Ramos (cell line): ENCODE data around the gene OSMR.

ENCODE experiments used
- in situ Hi-C: fragments of 300-500 bp; cut with MboI; formaldehyde crosslinking; loops from one replicate; pipeline ENCODE4 v1.14.3; 2022; ENCODE audit warnings: low sequenced_read_pairs; ENCODE audit not compliant: unreplicated experiment

OSMR gene

DNA sequence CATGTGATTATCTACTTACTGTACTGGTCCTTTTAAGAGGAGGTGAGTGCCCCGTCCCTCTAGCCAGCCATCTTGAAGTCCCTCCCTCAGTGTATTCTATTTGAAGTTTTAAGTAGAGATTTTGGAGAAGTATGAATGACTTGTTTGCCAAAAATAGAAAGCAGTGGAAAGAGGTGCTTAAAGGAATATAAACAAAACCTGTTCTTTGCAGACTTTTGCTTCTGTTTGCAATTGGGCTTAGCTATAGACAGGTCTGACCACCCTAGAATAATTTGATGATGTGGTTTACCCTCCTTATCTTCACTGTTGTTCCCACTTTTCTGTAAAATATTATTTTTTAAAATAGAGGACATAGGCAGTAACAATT, 21.2 kb downstream of the OSMR start:
- in situ Hi-C loops, result no loop called here

DNA sequence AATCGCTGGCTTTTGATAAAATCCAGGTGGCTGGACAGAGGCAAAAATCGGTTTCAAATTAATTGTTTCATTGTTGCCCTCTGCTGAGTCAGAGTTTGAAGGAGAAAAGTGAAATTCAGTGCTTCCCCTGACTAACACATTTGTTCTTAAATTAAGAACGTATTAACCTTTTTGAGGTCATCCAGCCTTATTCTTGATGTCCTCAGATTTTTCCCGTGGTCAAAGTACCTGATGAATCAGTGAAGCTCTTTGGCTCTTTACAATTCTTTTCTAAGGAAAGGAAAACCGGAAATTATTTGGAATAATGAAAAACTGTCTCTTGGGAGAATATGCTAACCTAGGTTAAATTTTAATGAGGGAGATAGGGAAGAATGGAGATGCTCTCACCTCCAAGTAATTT, 21.6 kb downstream of the OSMR start:
- in situ Hi-C loops, result no loop called here

DNA sequence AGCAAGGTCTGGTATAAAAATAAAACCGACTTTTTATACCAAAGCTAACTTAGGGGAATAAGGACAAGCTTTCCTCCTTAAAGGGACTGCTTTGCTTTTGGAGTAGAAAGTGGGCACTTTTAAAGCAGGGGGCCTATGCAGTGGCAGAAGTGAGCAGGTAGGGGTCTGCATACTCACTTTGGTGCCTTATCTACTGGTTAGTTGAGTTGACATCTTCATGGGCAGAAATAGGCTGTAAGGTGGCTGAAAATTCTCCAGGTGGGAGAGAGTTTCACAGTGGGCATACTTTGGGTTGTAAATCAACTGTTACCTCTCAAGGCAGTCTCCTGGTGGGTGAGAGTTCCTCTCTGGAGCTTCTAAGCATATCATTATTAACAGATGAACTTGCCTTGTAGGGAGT, 24.8 kb downstream of the OSMR start:
- in situ Hi-C loops, result no loop called here

DNA sequence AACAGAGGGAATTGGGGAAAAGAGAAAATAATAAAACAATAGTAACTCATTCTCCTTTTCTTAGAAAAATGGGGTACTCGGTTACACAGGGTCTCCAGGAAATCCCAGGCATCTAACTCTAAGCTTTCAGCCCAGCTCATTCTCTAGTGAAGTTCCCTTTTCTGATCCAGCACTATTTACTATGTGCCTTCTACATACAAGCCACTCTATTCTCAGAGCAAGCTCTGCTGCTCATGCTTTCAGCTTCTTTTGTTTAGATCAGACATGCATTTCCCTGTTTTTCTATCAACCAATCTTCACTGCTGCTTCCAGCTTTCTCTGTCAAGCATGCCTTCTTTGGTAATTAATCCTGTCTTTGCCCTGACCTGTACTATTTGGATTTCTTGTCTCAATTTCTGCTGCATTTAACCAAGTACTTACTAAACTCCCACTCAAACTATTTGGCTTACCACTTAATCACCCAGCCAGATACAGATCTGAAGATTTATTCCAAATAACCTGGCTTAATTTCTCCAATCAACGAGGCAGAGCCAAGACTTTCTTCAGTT, 25.3 kb downstream of the OSMR start:
- in situ Hi-C loops, result no loop called here

DNA sequence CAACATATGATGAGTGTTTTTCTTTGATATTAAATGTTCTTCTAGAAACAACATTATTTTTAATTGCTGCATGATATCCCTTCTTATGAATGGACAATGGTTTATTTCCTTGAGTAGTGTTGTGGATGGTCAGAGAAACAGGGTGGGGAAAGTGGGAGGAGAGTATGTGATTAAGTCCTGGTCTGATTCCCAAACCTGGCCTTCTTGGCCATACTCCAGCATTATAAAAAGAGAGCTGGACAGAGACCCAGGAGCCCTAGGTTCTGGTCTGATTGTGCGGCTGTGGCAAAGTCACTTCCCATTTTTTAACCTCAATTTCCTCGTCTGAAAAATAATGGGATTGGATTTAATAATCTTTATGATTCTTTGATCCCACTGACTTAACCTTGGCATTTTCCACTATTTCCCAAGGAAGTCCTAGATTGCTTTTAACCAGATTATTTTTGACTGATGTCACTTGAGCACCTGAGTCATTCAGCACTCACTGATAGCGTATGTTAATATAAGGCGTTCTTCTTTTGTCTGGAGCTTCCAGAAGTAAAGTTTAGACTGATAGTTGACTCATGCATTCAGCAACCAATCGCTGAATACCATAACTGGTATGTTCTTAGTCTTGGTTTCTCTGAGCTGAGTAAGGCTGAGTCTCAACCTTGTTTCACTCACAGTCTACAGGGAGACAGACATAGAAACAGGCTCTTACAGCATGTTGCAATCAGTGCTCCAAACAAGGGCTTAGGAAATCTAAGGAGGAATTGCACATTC, 26.2 kb downstream of the OSMR start:
- in situ Hi-C loops, result no loop called here

DNA sequence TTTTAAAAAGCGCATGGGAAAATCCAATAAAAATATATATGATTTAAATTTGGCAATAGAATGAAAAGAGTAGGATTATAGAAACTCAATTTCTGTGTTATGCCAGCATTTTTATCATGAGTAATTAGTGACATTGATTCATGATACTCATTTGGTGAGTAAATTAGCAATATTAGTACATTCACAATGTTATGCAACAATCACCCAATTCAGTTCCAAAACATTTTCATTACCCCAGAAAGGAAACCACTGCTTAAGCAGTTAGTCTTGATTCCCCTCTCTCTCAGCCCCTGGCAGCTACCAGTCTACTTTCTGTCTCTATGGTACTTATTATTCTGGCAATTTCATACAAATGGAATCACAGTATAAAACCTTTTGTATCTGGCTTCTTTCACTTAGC, 27.0 kb downstream of the OSMR start:
- in situ Hi-C loops, result no loop called here

DNA sequence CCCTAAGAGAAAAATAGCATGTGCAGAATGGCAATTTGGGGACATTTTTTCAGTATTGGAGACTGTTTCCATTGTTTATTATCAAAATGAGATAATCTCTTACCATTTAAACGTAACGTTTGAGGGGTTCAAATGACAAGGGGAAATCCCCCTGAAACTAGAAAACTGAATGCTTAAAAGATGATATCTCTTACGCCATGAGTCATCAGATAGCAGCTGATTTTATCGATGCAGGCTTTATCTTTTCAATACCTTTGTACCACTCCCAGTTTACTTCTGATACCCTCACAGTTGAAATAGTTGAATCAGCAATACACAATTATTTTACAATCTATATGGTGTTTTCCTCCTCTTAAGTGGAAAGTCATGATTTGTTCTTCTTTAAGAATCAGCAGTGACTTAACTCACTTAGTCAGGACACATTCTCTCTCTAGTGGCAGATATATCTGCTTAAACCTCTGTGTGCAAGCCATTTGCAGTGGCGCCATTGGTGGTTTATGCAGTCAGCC, 29.2 kb downstream of the OSMR start:
- in situ Hi-C loops, result no loop called here

DNA sequence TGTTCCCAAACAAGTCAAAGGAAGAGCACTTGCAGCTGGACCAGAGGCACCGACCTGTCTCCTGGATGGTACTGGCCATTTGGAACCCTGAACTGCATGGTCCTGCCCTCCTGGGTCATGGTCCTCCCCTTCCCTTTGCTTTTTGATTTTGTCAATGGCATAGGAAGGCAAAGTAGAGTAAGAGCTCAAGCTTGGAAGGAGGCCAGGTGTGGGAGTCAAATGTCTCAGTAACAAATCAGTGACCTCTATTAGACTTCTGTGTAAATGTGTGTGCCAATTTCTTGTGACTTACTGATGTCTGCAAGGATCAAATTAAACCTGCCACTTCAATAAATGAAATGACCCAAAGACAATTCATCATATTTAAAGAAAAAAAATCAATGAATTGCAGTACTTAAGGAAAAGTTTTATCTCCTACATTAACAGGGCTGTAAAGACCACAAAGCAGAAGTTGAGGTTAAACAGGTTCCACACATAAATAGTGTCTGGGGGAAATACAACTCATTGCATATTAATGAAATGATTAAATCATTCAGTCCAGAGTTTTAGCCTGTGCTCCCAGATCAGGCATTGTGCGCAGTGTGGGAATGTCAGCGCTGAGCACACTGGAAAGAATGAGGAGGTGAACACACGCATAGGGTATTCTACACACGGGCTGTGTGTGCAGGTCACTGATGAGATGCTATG, 32.7 kb downstream of the OSMR start:
- in situ Hi-C loops, result no loop called here

DNA sequence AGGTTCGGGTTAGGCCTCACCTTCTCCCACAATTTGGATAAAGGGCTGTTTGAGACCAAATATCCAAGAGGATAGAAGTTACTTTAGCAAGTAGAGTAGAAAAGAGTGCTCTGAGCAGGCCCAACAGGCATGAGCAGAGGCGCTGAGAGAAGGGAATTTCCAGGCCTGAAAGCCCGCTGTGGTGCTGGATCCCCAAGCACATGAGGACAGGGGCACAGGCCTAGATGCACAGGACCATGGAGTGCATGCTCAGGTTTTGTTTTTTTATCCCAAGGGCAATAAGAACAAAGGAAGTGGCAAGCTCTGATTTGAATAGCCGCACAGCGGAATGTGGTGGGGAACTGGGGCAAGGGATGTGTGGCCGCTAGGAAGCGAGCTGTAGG, 33.3 kb downstream of the OSMR start:
- in situ Hi-C loops, result no loop called here

DNA sequence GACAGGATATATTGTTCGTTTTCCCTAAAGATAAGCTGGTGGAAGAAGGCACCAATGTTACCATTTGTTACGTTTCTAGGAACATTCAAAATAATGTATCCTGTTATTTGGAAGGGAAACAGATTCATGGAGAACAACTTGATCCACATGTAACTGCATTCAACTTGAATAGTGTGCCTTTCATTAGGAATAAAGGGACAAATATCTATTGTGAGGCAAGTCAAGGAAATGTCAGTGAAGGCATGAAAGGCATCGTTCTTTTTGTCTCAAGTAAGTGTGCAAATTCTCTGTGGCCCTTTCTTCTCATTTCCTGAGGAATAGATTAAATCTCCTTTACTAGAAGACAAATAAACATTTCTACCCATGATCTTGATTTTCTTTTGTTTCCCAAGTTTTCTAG, 38.0 kb downstream of the OSMR start:
- in situ Hi-C loops, result no loop called here

DNA sequence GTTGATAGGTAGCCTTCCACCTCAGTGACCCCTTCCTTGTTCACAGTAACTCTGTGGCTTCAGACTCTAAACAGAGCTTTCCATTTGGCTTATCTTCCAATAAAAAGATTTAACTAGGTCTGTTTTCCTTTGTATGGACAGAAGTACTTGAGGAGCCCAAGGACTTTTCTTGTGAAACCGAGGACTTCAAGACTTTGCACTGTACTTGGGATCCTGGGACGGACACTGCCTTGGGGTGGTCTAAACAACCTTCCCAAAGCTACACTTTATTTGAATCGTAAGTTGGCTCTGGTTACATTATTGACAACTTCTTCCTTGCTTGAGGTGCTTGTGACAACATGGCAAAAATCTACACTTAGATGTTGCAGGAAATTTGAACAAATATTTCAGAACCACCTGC, 39.4 kb downstream of the OSMR start:
- in situ Hi-C loops, result no loop called here

DNA sequence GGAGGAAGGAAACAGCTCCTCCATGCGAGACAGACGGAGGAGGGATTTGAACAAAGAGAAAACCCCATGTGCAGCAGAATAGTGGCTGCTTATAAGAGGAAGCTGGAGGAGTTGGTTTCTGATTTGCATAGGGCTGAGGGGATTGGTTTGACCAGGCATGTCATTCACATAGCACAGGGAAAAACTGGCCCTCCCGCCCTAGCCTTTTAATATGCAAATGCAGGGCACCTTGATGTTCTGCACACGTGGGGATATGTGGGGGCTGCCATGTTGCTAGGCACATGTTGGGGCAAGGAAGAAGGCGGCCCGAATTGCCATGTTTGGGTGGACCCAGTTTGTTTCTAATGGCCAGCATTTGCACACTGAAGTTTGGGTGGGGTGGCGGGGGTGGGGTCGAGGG, 42.2 kb downstream of the OSMR start:
- in situ Hi-C loops, result no loop called here

DNA sequence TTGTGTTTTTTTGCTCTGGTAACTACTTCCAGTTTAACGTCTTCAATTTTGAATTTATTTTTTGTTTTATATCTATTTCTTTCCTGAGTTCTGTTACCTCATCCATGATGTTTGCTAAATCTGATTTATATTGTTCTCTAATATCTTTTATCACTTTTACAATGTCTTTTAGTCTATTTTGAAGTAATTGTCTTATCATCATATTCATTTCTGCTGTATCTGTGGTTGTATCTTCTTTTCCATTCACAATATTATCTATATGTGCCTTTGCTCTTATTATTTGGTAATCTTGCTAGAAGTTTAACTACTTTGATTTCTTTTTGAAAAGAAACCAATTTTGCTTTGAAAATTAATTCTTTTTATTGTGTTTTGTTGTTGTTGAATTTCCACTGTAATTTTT, 43.6 kb downstream of the OSMR start:
- in situ Hi-C loops, result no loop called here

DNA sequence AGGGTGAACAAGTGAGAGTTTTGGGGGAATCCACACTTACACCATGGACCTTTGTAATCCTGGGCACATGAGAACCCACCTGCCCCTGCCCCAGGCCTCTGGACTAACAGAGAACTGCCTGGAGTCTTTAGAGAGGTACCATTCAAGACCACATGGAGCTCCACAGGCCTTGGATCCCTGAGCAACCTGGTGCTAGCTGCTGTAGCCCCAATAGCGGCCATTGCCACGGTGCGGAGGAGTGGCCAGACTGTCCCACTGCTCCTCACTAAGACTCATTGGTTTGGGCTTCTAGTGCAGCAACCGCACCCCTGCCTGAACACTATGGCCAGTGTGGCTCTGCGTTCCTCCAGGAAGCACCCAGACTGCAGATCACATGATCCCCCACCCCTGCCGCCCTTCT, 45.8 kb downstream of the OSMR start:
- in situ Hi-C loops, result no loop called here

DNA sequence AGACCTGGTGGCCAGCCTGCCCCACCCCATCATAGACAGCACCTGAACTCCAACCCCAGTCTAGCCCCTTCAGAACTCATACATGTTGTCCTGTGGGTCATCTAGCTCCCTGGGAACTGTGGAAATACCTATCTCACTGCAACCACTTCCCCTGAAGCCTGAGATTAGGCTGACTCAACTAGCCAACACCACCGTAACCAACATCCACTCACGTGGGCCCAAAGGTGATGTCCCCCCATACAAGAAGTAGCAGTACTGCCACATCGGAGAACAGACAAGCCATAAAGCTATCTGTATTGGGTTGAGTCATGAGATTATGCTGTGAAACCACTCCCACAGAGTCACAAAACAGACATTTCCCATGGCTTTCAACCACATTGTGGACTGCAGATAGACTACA, 46.6 kb downstream of the OSMR start:
- in situ Hi-C loops, result no loop called here

DNA sequence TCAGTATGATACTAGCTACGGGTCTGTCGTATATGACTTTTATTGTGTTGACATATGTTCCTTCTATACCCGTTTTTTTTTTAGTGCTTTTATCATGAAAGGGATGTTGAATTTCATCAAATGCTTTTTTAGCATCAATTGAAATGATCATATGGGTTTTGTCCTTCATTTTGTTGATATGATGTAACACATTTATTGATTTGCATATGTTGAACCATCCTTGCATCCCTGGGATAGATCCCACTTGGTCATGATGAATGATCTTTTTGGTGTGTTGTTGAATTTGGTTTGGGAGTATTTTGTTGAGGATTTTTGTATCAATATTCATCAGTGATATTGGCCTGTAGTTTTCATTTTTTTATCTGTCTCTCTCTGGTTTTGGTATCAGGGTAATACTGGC, 50.9 kb downstream of the OSMR start:
- in situ Hi-C loops, result no loop called here

DNA sequence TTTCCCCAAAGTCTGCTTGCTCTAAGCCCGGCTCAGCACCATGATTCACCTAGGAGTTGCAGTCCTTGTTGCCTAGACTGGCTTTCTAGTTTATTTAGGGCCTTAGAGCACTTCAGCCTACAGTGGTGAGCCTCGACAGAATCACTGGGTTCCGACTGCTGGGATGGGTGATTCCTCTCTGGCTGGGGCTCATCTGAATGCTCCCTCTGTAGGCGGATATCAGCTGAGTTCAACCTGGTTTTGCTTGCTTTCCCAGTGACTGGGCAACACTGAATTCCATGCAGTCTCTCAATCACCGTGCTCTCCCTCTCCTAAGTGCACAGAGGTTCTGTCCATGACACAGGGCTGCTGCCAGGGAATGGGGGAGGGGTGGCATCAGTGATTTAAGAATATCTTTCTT, 54.1 kb downstream of the OSMR start:
- in situ Hi-C loops, result no loop called here

DNA sequence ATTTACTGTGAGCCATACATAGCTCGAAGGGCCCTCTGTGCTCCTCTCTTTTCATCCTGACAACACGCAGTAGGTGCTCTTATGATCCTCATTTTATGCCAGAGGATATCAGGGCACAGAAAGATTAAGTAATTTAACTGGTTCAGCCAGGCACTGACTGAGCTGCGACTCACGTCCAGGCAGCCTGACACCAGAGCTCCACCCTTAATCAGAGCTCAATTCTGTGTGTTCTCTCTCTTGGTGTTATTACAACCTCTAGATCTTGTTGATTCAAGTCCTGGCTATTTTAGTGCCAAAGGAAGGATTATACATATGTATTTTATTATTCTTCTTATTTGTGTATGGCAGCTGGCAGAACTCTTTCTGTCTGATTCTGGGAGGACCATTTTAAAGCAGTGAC, 59.7 kb downstream of the OSMR start:
- in situ Hi-C loops, result no loop called here

DNA sequence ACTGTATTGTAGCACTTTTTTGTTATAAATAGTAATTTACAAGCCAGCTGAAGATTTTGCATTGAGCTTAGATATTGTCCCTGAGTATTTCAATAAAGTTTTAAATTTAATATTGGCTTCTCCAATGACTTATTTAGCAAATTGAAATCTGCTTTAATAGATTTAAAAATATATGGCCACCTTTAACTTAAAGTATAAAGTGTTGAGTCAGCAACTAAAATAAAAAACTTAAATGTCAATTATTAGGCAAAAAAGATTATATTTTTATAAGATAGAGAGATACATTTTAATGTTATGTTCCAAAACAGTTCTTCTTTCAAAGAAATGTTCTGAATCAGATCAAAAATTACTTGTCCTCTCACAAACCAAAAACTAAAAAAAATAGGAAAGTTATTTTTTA, 60.7 kb downstream of the OSMR start:
- in situ Hi-C loops, result no loop called here

DNA sequence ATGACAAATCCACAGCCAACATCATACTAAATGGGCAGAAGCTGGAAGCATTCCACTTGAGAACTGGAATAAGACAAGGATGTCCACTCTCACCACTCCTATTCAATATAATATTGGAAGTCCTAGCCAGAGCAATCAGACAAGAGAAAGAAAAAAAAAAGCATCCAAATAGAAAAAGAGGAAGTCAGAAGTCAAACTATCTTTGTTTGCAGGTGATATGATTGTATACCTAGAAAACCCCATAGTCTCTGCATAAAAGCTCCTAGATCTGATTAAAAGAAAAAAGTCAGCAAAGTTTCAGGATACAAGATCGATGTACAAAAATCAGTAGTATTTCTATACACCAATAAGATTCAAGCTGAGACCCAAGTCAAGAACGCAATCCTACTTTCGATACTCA, 66.1 kb downstream of the OSMR start:
- in situ Hi-C loops, result no loop called here

DNA sequence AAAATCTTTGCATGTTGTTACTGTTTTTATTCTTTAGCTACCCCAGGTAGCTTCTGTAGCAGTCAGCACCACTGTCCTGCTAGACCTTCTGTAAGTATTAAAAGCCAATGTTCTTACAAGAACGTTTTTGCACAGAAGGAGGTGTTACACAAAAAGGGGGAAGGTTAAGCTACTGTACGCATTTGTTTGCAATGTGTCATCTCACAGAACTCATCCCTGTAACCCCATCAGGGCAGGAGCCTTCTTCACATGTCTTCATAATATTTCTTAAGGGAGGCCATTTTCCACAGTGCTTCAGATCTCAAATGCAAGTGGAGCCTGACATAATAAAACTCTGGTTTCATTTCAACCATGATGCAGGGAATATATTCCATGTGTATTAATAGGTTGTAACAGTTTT, 67.9 kb downstream of the OSMR start:
- in situ Hi-C loops, result no loop called here

DNA sequence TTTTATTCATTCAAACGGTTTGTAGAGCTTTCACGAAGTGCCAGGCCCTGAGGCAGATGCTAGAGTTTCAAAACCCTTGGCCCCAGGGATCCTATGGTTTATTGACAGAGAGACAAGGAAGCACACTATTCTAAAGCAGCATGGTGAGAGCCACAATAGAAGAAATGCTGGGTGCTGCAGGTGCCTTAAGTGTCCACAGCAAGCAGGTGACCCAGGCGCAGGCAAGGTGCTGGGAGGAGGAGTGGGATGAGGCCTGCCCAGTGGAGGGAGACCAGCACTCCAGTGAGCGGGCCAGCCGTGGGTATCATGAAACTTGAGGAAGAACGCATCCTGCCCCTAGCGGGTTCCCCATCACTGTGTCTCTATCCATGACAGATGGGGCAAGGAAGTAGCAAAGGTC, 71.0 kb downstream of the OSMR start:
- in situ Hi-C loops, result no loop called here
